Liver (tissue), 9 donors: Measurements from ENCODE around the gene EPHA6. TPM values are rescaled to one million over a fixed set of nuclear protein-coding genes. Genes with fewer than 3 reads are reported as not detected.
A peak's percentile ranks its signal among the peaks of the same experiment; 100 is the strongest.

Source experiments
- DNase-seq: peaks from one replicate; pipeline ENCODE4 v3.0.0-alpha.2; 2017; ENCODE audit warnings: low spot score
- H3K27ac ChIP-seq, 2 donors: one replicate each; pipeline ENCODE4 v1.7.0; 2013; ENCODE audit warnings: inconsistent platforms in 2 of 2, low read length in 2 of 2, control low read depth in 1 of 2, low read depth in 1 of 2, mild to moderate bottlenecking in 1 of 2
- H3K27me3 ChIP-seq, 4 donors: one replicate each; pipeline versions ENCODE4 v1.6.1 to v1.7.0; 2013; ENCODE audit warnings: low read length in 3 of 4, inconsistent platforms in 1 of 4, mild to moderate bottlenecking in 1 of 4, moderate library complexity in 1 of 4; ENCODE audit not compliant: control insufficient read depth in 4 of 4, insufficient read depth in 4 of 4
- H3K36me3 ChIP-seq, 4 donors: one replicate each; pipeline versions ENCODE4 v1.6.1 to v1.7.0; 2013; ENCODE audit warnings: low read length in 3 of 4, mild to moderate bottlenecking in 3 of 4, low read depth in 1 of 4, moderate library complexity in 1 of 4; ENCODE audit not compliant: control insufficient read depth in 4 of 4, insufficient read depth in 3 of 4
- H3K4me1 ChIP-seq, 4 donors: one replicate each; pipeline versions ENCODE4 v1.6.1 to v1.7.0; 2013; ENCODE audit warnings: low read length in 3 of 4, mild to moderate bottlenecking in 3 of 4, moderate library complexity in 1 of 4; ENCODE audit not compliant: control insufficient read depth in 4 of 4, insufficient read depth in 4 of 4
- H3K4me3 ChIP-seq, 3 donors: one replicate each; pipeline versions ENCODE4 v1.6.1 to v1.7.0; 2013; ENCODE audit warnings: low read length in 3 of 3, control low read depth in 1 of 3, low read depth in 1 of 3, mild to moderate bottlenecking in 1 of 3
- H3K9ac ChIP-seq, 2 donors: one replicate each; pipeline ENCODE4 v1.7.0; 2013; ENCODE audit warnings: low read length in 2 of 2, mild to moderate bottlenecking in 2 of 2, moderate library complexity in 2 of 2, control low read depth in 1 of 2, low read depth in 1 of 2
- H3K9me3 ChIP-seq, 4 donors: one replicate each; pipeline versions ENCODE4 v1.6.1 to v1.7.0; 2013; ENCODE audit warnings: low read length in 3 of 4; ENCODE audit not compliant: control insufficient read depth in 4 of 4
- CTCF ChIP-seq: fragments of 150-350 bp; IDR thresholded peaks from 2 replicates; pipeline ENCODE4 v1.5.1; 2017; ENCODE audit warnings: improper control_type of control experiment, low read depth, low read length; ENCODE audit not compliant: missing input control
- EGR1 ChIP-seq, 2 donors: IDR thresholded peaks; 2 replicates each; pipeline ENCODE4 v1.6.1; 2016 to 2018; ENCODE audit warnings: antibody characterized with exemption in 2 of 2, low read depth in 2 of 2
- FOXA1 ChIP-seq: IDR thresholded peaks from 2 replicates; pipeline ENCODE4 v1.6.1; 2016; ENCODE audit warnings: antibody characterized with exemption
- FOXA2 ChIP-seq: IDR thresholded peaks from 2 replicates; pipeline ENCODE4 v1.6.1; 2016; ENCODE audit warnings: antibody characterized with exemption
- GABPA ChIP-seq, 2 donors: IDR thresholded peaks in 1 of 2; conservative IDR thresholded peaks in 1 of 2; 2 replicates each; pipeline ENCODE4 v1.6.1; 2016; ENCODE audit warnings: antibody characterized with exemption in 2 of 2, mild to moderate bottlenecking in 1 of 2, moderate library complexity in 1 of 2
- HNF4A ChIP-seq, 2 donors: conservative IDR thresholded peaks; 2 replicates each; pipeline ENCODE4 v1.6.1; 2016; ENCODE audit warnings: antibody characterized with exemption in 2 of 2, mild to moderate bottlenecking in 2 of 2
- HNF4G ChIP-seq: IDR thresholded peaks from 2 replicates; pipeline ENCODE4 v1.6.1; 2016; ENCODE audit warnings: antibody characterized with exemption
- JUND ChIP-seq, 2 donors: IDR thresholded peaks; 2 replicates each; pipeline ENCODE4 v1.6.1; 2016; ENCODE audit warnings: antibody characterized with exemption in 2 of 2
- NR2F2 ChIP-seq: IDR thresholded peaks from 2 replicates; pipeline ENCODE4 v1.6.1; 2016; ENCODE audit warnings: antibody characterized with exemption
- RAD21 ChIP-seq, 2 donors: IDR thresholded peaks; 2 replicates each; pipeline ENCODE4 v1.6.1; 2016; ENCODE audit warnings: antibody characterized with exemption in 2 of 2, mild to moderate bottlenecking in 2 of 2
- RXRA ChIP-seq, 2 donors: IDR thresholded peaks; 2 replicates each; pipeline ENCODE4 v1.6.1; 2017 to 2018; ENCODE audit warnings: antibody characterized with exemption in 2 of 2, mild to moderate bottlenecking in 1 of 2
- SP1 ChIP-seq: IDR thresholded peaks from 2 replicates; pipeline ENCODE4 v1.6.1; 2018; ENCODE audit warnings: antibody characterized with exemption, mild to moderate bottlenecking
- TAF1 ChIP-seq: conservative IDR thresholded peaks from 2 replicates; pipeline ENCODE4 v1.6.1; 2016; ENCODE audit warnings: antibody characterized with exemption, mild to moderate bottlenecking
- YY1 ChIP-seq: IDR thresholded peaks from 2 replicates; pipeline ENCODE4 v1.6.1; 2016; ENCODE audit warnings: antibody characterized with exemption, mild to moderate bottlenecking
- ZBTB33 ChIP-seq: IDR thresholded peaks from 2 replicates; pipeline ENCODE4 v1.6.1; 2016; ENCODE audit warnings: antibody characterized with exemption
- whole genome bisulfite sequencing: extraction: QIAGEN DNeasy Blood & Tissue Kit; methylation state at CpG from one replicate; pipeline ENCODE4 v1.1.7; 2013; 5-methylcytosine and 5-hydroxymethylcytosine counted together
- polyA plus RNA-seq, 2 donors: library from polyadenylated mRNA; stranded (reverse) in 1 of 2; unstranded in 1 of 2; fragments of 200-250 nt in 1 of 2; fragments of >200 nt in 1 of 2; fragmentation: Nextera tagmentation in 1 of 2; extraction: Ambion mirVana in 1 of 2; gene quantifications; one replicate each; pipeline versions ENCODE4 v1.2.1 to v1.2.3, GENCODE V29; 2013 to 2015
- total RNA-seq, 2 donors: library from RNA; depleted of rRNA; stranded (reverse); fragments of >200 nt; gene quantifications; one replicate each; pipeline ENCODE4 v1.2.3, GENCODE V29; 2014
- TF ChIP-seq, protein P1 (sequence below): IDR thresholded peaks from 2 replicates; pipeline ENCODE4 v1.6.1; 2016; ENCODE audit warnings: antibody characterized with exemption
- TF ChIP-seq, protein P2 (sequence below): IDR thresholded peaks from 2 replicates; pipeline ENCODE4 v1.6.1; 2016; ENCODE audit warnings: antibody characterized with exemption
- TF ChIP-seq, protein P3 (sequence below): IDR thresholded peaks from 2 replicates; pipeline ENCODE4 v1.6.1; 2016; ENCODE audit warnings: antibody characterized with exemption, mild to moderate bottlenecking
- donor health status: healthy.
- donor health status: healthy.
- donor health status: healthy.
- donor health status: healthy.
- donor health status: healthy.

EPHA6 gene
- total and polyA plus RNA-seq, 4 donors: 0.05 to 0.17 (median 0.05) TPM; not detected in 1

DNA sequence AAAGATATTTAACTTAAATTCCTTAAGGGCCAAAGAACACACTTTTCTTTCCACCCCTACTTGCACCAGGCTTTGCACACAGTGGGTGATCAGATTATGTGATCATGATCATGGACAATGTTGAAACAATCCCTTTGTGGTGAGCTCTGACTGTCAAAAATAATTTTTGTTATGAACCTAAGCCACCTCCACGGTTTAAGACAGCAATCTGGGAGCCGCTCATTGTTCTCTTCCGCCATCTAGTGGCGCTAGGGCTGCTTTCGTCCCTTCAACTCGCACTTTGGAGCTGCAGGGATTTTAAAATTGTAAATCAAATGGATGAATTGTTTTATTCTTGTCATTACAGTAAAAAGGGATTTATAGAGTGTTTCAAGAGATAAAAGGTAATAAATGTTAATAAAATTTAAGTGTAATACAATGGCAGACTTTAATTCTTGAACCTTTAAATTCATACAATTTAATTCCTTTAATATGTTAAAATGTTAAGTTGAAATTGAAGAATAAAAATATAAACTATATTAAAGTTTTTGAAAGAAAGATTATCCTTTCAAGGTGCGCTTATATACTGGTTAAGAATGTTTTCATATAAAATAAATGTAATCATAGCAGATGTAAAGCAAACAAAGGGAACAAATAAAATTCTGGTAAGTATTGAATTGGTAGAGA lies 904.9 kb downstream of the EPHA6 start:
- Histone ChIP-seq H3K36me3 (no peaks in the 10 kb centered on the region), H3K27me3 (no peaks in the 10 kb centered on the region), H3K27ac (no peak overlapping the region), H3K9me3 (no peaks in the 10 kb centered on the region), H3K9ac (no peak overlapping the region), H3K4me3 (no peak overlapping the region), H3K4me1 (peaks cover 0 to 4% (median 2%) of the 10 kb centered on the region in 4 donors)
- WGBS: 3% methylated on average over 7 of the region's 7 CpGs
- peak; percentile 65 for DNase-seq
- TF ChIP-seq RAD21 (IDR thresholded peaks at IDR 0.05): peak; percentile 85 to 87
- TF ChIP-seq RXRA (IDR thresholded peaks at IDR 0.05): peak; percentile 44 to 74
- no peak for TF ChIP-seq FOXA2
- TF ChIP-seq HNF4A (conservative IDR thresholded peaks at IDR 0.05): peak; percentile 45 to 67
- peak; percentile 81 for TF ChIP-seq CTCF

- Histone ChIP-seq H3K9ac (no peak overlapping the region), H3K27me3 (no peaks in the 10 kb centered on the region), H3K9me3 (no peaks in the 10 kb centered on the region), H3K36me3 (no peaks in the 10 kb centered on the region), H3K4me1 (peaks cover 0 to 4% (median 2%) of the 10 kb centered on the region in 4 donors), H3K4me3 (no peak overlapping the region), H3K27ac (no peak overlapping the region)
- WGBS: 72% methylated on average over 2 of the region's 2 CpGs
- TF ChIP-seq, protein P1, sequence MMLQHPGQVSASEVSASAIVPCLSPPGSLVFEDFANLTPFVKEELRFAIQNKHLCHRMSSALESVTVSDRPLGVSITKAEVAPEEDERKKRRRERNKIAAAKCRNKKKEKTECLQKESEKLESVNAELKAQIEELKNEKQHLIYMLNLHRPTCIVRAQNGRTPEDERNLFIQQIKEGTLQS: no peak
- TF ChIP-seq, protein P2, sequence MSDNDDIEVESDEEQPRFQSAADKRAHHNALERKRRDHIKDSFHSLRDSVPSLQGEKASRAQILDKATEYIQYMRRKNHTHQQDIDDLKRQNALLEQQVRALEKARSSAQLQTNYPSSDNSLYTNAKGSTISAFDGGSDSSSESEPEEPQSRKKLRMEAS: no peak
- TF ChIP-seq CTCF (no peak), SP1 (no peak), EGR1 (IDR thresholded peaks at IDR 0.05; ENCODE audit: low read depth in 2 of 2) (no peak), FOXA2 (no peak), FOXA1 (no peak), TAF1 (no peak), JUND (IDR thresholded peaks at IDR 0.05) (no peak), ZBTB33 (no peak), YY1 (no peak), RAD21 (IDR thresholded peaks at IDR 0.05) (no peak), NR2F2 (no peak), RXRA (IDR thresholded peaks at IDR 0.05) (no peak), HNF4G (no peak), GABPA (IDR thresholded peaks at IDR 0.05 in 1 of 2, conservative IDR thresholded peaks at IDR 0.05 in 1 of 2) (no peak), HNF4A (conservative IDR thresholded peaks at IDR 0.05) (no peak)
- TF ChIP-seq, protein P3, sequence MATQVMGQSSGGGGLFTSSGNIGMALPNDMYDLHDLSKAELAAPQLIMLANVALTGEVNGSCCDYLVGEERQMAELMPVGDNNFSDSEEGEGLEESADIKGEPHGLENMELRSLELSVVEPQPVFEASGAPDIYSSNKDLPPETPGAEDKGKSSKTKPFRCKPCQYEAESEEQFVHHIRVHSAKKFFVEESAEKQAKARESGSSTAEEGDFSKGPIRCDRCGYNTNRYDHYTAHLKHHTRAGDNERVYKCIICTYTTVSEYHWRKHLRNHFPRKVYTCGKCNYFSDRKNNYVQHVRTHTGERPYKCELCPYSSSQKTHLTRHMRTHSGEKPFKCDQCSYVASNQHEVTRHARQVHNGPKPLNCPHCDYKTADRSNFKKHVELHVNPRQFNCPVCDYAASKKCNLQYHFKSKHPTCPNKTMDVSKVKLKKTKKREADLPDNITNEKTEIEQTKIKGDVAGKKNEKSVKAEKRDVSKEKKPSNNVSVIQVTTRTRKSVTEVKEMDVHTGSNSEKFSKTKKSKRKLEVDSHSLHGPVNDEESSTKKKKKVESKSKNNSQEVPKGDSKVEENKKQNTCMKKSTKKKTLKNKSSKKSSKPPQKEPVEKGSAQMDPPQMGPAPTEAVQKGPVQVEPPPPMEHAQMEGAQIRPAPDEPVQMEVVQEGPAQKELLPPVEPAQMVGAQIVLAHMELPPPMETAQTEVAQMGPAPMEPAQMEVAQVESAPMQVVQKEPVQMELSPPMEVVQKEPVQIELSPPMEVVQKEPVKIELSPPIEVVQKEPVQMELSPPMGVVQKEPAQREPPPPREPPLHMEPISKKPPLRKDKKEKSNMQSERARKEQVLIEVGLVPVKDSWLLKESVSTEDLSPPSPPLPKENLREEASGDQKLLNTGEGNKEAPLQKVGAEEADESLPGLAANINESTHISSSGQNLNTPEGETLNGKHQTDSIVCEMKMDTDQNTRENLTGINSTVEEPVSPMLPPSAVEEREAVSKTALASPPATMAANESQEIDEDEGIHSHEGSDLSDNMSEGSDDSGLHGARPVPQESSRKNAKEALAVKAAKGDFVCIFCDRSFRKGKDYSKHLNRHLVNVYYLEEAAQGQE: no peak
- no peak for DNase-seq
Observed at GRCh38 chr3:97720417-97720816, 906.0 kb downstream of the EPHA6 start.
